SJSA1 (cell line): ENCODE results near the gene LCA5. TPM values are rescaled to one million over a fixed set of nuclear protein-coding genes. Genes with fewer than 3 reads are reported as not detected.

Source experiments
- DNase-seq, 2 experiments: peaks; one replicate each; pipeline ENCODE4 v3.0.0-alpha.2; 2015 to 2020; ENCODE audit warnings: low spot score in 2 of 2, low read depth in 1 of 2
- H3K27ac ChIP-seq: fragments of 250-450 bp; sonication (Bioruptor Pico); 2 replicates; pipeline ENCODE4 v1.5.1; 2020; ENCODE audit warnings: mild to moderate bottlenecking, moderate library complexity
- H3K27me3 ChIP-seq: fragments of 250-450 bp; sonication (Bioruptor Pico); replicated peaks from 2 replicates; pipeline ENCODE4 v1.5.1; 2020; ENCODE audit warnings: mild to moderate bottlenecking, moderate library complexity
- H3K36me3 ChIP-seq: fragments of 250-450 bp; sonication (Bioruptor Pico); 2 replicates; pipeline ENCODE4 v1.5.1; 2020; ENCODE audit warnings: mild to moderate bottlenecking
- H3K4me1 ChIP-seq: fragments of 250-450 bp; sonication (Bioruptor Pico); replicated peaks from 2 replicates; pipeline ENCODE4 v1.6.1; 2021; ENCODE audit warnings: mild to moderate bottlenecking
- H3K4me3 ChIP-seq: fragments of 250-450 bp; sonication (Bioruptor Pico); 2 replicates; pipeline ENCODE4 v1.5.1; 2020; ENCODE audit warnings: mild to moderate bottlenecking
- H3K9me3 ChIP-seq: fragments of 250-450 bp; sonication (Bioruptor Pico); replicated peaks from 2 replicates; pipeline ENCODE4 v1.5.1; 2020; ENCODE audit warnings: mild to moderate bottlenecking
- total RNA-seq: library from RNA; depleted of rRNA; stranded (reverse); fragments of >200 nt; shearing (Covaris generic); gene quantifications from 2 replicates; pipeline ENCODE4 v1.2.3, GENCODE V29; 2014; rRNA removed

LCA5 gene
- total RNA-seq, 1 experiment from 2014 or later: 10.2 TPM

GRCh38 chr6:79436241-79436640, 101.0 kb downstream of the LCA5 start:
- peaks cover 4% of the 10 kb centered on the region; the same call in 1 of the 2 replicates for H3K27me3 ChIP-seq
- no peaks in the 10 kb centered on the region for H3K36me3 ChIP-seq
- no peaks in the 10 kb centered on the region for H3K9me3 ChIP-seq
- no peak overlapping the region for H3K27ac ChIP-seq
- H3K4me3 ChIP-seq: no peak overlapping the region
- H3K4me1 ChIP-seq: no peaks in the 10 kb centered on the region
- no peak for DNase-seq

DNA sequence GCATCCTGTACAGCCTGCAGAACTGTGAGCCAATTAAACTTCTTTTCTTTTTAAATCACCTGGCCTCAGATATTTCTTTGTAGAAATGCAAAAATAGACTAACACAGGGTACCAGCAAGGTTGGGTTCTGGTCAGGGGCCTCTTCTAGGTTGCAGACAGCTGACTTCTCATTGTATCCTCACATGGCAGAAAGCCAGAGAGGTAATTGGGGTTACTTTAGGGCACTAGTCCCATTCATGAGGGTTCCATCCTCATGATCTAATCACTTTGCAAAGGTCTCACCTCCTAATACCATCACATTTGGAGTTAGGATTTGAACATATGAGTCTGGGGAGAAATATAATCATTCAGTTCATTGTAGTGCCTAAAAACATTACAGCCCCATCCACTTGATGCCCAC, 101.5 kb downstream of the LCA5 start:
- Histone ChIP-seq H3K4me3 (no peak overlapping the region), H3K36me3 (no peaks in the 10 kb centered on the region), H3K4me1 (no peaks in the 10 kb centered on the region), H3K27me3 (peaks cover 4% of the 10 kb centered on the region; the same call in 1 of the 2 replicates), H3K27ac (no peak overlapping the region), H3K9me3 (no peaks in the 10 kb centered on the region)
- no peak for DNase-seq

Other genes with a start within 250 kb of the LCA5 start
- 4.7 and 6.8 TPM in 2 replicates for gene SH3BGRL2, start 93.9 kb upstream of the LCA5 start, total RNA-seq